Erythroblast (primary cell): Measurements from ENCODE around the gene ECSCR.

ENCODE experiments used
- GATA1 ChIP-seq: IDR thresholded peaks from 2 replicates; pipeline ENCODE4 v1.6.1; 2011; ENCODE audit warnings: low read depth, mild to moderate bottlenecking, control low read depth, low read length, moderate library complexity
- POLR2A ChIP-seq: IDR thresholded peaks from 2 replicates; pipeline ENCODE4 v1.6.1; 2011; ENCODE audit warnings: mild to moderate bottlenecking, low read length

DNA sequence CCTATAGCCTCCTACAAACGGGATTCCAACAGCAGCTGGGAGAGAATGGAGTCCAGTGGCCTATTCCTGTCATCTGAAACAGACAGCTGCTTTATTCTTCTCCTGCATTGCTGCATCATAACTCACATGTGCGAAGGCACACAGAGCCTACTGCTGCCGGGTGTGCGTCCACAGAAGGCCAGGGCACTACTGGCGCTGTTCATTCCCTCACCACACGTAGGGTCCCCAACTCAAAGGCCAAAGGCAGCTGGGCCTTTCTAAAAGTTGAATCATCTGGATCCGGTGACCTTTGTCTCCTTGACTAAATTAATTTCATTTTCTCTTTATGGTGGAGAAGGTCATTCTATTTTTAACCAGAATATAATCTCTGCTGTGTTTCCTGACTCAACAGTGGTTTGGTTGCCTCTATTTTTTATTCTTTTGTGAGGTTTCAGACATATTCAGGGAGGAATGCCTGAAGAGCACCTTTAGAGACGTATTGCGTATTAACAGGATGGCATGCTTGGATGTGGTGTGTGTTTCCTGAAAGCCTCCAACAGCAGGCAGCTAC is 47.9 kb downstream of the ECSCR start:
- TF ChIP-seq POLR2A, result no peak
- no peak for TF ChIP-seq GATA1
